HG03095 (cell line): ENCODE data around the gene HDLBP.
"Not testable (repeated sequence)": the region's sequence is repeated elsewhere in the genome, so short reads cannot be mapped to it uniquely, and the experiment has no call there.

Experiments used
- ATAC-seq: cut with Tn5 transposase; IDR thresholded peaks from one replicate; pipeline ENCODE4 v1.9.1; 2021; ENCODE audit warnings: moderate library complexity; ENCODE audit not compliant: unreplicated experiment

The HDLBP gene

GRCh38 chr2:241330616-241330981 lies 15.1 kb upstream of the HDLBP start:
- ATAC-seq: no peak

- ATAC-seq: no peak
These were observed 14.5 kb upstream of the HDLBP start for GRCh38 chr2:241329669-241330615.

GRCh38 chr2:241325257-241325656 lies 9.8 kb upstream of the HDLBP start:
- no peak for ATAC-seq

- no peak for ATAC-seq
These were observed 9.3 kb upstream of the HDLBP start for GRCh38 chr2:241324775-241325174.

- no peak for ATAC-seq
These were observed 8.3 kb upstream of the HDLBP start for GRCh38 chr2:241323778-241324177.

GRCh38 chr2:241321886-241322285 lies 6.4 kb upstream of the HDLBP start:
- no peak for ATAC-seq

- no peak for ATAC-seq
These were observed 5.6 kb upstream of the HDLBP start for GRCh38 chr2:241321033-241321432.

GRCh38 chr2:241320394-241320793 lies 4.9 kb upstream of the HDLBP start:
- ATAC-seq: no peak

- not testable (repeated sequence) for ATAC-seq
These were observed 3.4 kb upstream of the HDLBP start for GRCh38 chr2:241318830-241319229.

- ATAC-seq: no peak
These were observed 1.9 kb upstream of the HDLBP start for GRCh38 chr2:241317391-241317790.

- no peak for ATAC-seq
These were observed 1.4 kb upstream of the HDLBP start for GRCh38 chr2:241316825-241317224.

- peak; percentile 30 for ATAC-seq
These were observed 583 bp upstream of the HDLBP start, which contains the start of gene SEPTIN2 for GRCh38 chr2:241315879-241316631. SEPTIN2 (plus strand) TSS chr2:241315925; CDS start chr2:241324233, 8,308 bp downstream.

GRCh38 chr2:241314226-241315092 lies 1.0 kb downstream of the HDLBP start:
- ATAC-seq: no peak

- no peak for ATAC-seq
These were observed 1.9 kb downstream of the HDLBP start for GRCh38 chr2:241313543-241314095.

GRCh38 chr2:241312082-241312481 lies 3.4 kb downstream of the HDLBP start:
- ATAC-seq: no peak

GRCh38 chr2:241310917-241311566 lies 4.4 kb downstream of the HDLBP start:
- ATAC-seq: no peak

GRCh38 chr2:241309684-241310117 lies 5.8 kb downstream of the HDLBP start:
- peak; percentile 43 for ATAC-seq

GRCh38 chr2:241308832-241309500 lies 6.5 kb downstream of the HDLBP start:
- no peak for ATAC-seq

GRCh38 chr2:241308267-241308666 lies 7.2 kb downstream of the HDLBP start:
- ATAC-seq: no peak
